ENCODE data around the gene SSBP4.
A peak's percentile ranks its signal among the peaks of the same experiment; 100 is the strongest.

The SSBP4 gene

GRCh38 chr19:18423258-18424020, 4.2 kb downstream of the SSBP4 start:
- H3K27ac Mint-ChIP-seq: no peak overlapping the region
- H3K27me3 Mint-ChIP-seq: peaks cover 2% of the 10 kb centered on the region
- no peaks in the 10 kb centered on the region for H3K36me3 Mint-ChIP-seq (ENCODE audit: low read depth)
- H3K4me1 Mint-ChIP-seq (ENCODE audit: low read depth): peaks cover 52% of the 10 kb centered on the region
- H3K9me3 Mint-ChIP-seq: no peaks in the 10 kb centered on the region
- H3K4me3 Mint-ChIP-seq: no peak overlapping the region

- peaks cover 46% of the 10 kb centered on the region for H3K4me1 Mint-ChIP-seq (ENCODE audit: low read depth)
- no peaks in the 10 kb centered on the region for H3K9me3 Mint-ChIP-seq
- H3K27me3 Mint-ChIP-seq: no peaks in the 10 kb centered on the region
- H3K4me3 Mint-ChIP-seq: peak overlapping the region; percentile 5
- H3K36me3 Mint-ChIP-seq (ENCODE audit: low read depth): no peaks in the 10 kb centered on the region
- H3K27ac Mint-ChIP-seq: peak overlapping the region; percentile 26
Measured at GRCh38 chr19:18424122-18424889, 5.1 kb downstream of the SSBP4 start.

- Mint-ChIP-seq H3K9me3 (no peaks in the 10 kb centered on the region), H3K4me1 (ENCODE audit: low read depth) (peaks cover 53% of the 10 kb centered on the region), H3K27me3 (no peaks in the 10 kb centered on the region), H3K27ac (no peak overlapping the region), H3K4me3 (no peak overlapping the region), H3K36me3 (ENCODE audit: low read depth) (no peaks in the 10 kb centered on the region)
Measured at GRCh38 chr19:18424890-18425514, 5.8 kb downstream of the SSBP4 start.

GRCh38 chr19:18425515-18426415, 6.6 kb downstream of the SSBP4 start:
- H3K4me1 Mint-ChIP-seq (ENCODE audit: low read depth): peaks cover 52% of the 10 kb centered on the region
- no peaks in the 10 kb centered on the region for H3K36me3 Mint-ChIP-seq (ENCODE audit: low read depth)
- H3K4me3 Mint-ChIP-seq: no peak overlapping the region
- H3K27me3 Mint-ChIP-seq: no peaks in the 10 kb centered on the region
- H3K27ac Mint-ChIP-seq: peak overlapping the region; percentile 3
- no peaks in the 10 kb centered on the region for H3K9me3 Mint-ChIP-seq

- no peak overlapping the region for H3K27ac Mint-ChIP-seq
- H3K27me3 Mint-ChIP-seq: no peaks in the 10 kb centered on the region
- no peak overlapping the region for H3K4me3 Mint-ChIP-seq
Measured at GRCh38 chr19:18426416-18426767, 7.2 kb downstream of the SSBP4 start.

GRCh38 chr19:18427080-18427742, 8.0 kb downstream of the SSBP4 start:
- Mint-ChIP-seq H3K27ac (no peak overlapping the region), H3K36me3 (ENCODE audit: low read depth) (no peaks in the 10 kb centered on the region), H3K27me3 (no peaks in the 10 kb centered on the region), H3K4me1 (ENCODE audit: low read depth) (peaks cover 40% of the 10 kb centered on the region), H3K9me3 (no peaks in the 10 kb centered on the region), H3K4me3 (no peak overlapping the region)

More at GRCh38 chr19:18426416-18426767, 7.2 kb downstream of the SSBP4 start:
- Mint-ChIP-seq H3K36me3 (ENCODE audit: low read depth) (no peaks in the 10 kb centered on the region), H3K4me1 (ENCODE audit: low read depth) (peaks cover 45% of the 10 kb centered on the region), H3K9me3 (no peaks in the 10 kb centered on the region)

GRCh38 chr19:18427743-18428113, 8.5 kb downstream of the SSBP4 start:
- Mint-ChIP-seq H3K4me3 (no peak overlapping the region), H3K27me3 (no peaks in the 10 kb centered on the region), H3K27ac (no peak overlapping the region), H3K36me3 (ENCODE audit: low read depth) (no peaks in the 10 kb centered on the region), H3K4me1 (ENCODE audit: low read depth) (peaks cover 38% of the 10 kb centered on the region), H3K9me3 (no peaks in the 10 kb centered on the region)

- no peaks in the 10 kb centered on the region for H3K27me3 Mint-ChIP-seq
- no peak overlapping the region for H3K4me3 Mint-ChIP-seq
- H3K9me3 Mint-ChIP-seq: no peaks in the 10 kb centered on the region
- peaks cover 34% of the 10 kb centered on the region for H3K4me1 Mint-ChIP-seq (ENCODE audit: low read depth)
- H3K36me3 Mint-ChIP-seq (ENCODE audit: low read depth): no peaks in the 10 kb centered on the region
- H3K27ac Mint-ChIP-seq: no peak overlapping the region
Measured at GRCh38 chr19:18428173-18428786, 9.1 kb downstream of the SSBP4 start.

- peaks cover 28% of the 10 kb centered on the region for H3K4me1 Mint-ChIP-seq (ENCODE audit: low read depth)
- no peaks in the 10 kb centered on the region for H3K27me3 Mint-ChIP-seq
- no peak overlapping the region for H3K27ac Mint-ChIP-seq
- no peaks in the 10 kb centered on the region for H3K9me3 Mint-ChIP-seq
- H3K36me3 Mint-ChIP-seq (ENCODE audit: low read depth): no peaks in the 10 kb centered on the region
- no peak overlapping the region for H3K4me3 Mint-ChIP-seq
Measured at GRCh38 chr19:18428787-18429674, 9.8 kb downstream of the SSBP4 start.

GRCh38 chr19:18429717-18430416, 10.7 kb downstream of the SSBP4 start:
- H3K36me3 Mint-ChIP-seq (ENCODE audit: low read depth): no peaks in the 10 kb centered on the region
- H3K27ac Mint-ChIP-seq: no peak overlapping the region

GRCh38 chr19:18430417-18431144, 11.4 kb downstream of the SSBP4 start:
- no peaks in the 10 kb centered on the region for H3K9me3 Mint-ChIP-seq
- no peak overlapping the region for H3K27ac Mint-ChIP-seq
- no peaks in the 10 kb centered on the region for H3K27me3 Mint-ChIP-seq
- no peaks in the 10 kb centered on the region for H3K36me3 Mint-ChIP-seq (ENCODE audit: low read depth)
- H3K4me3 Mint-ChIP-seq: peak overlapping the region; percentile 37
- peaks cover 26% of the 10 kb centered on the region for H3K4me1 Mint-ChIP-seq (ENCODE audit: low read depth)

More at GRCh38 chr19:18429717-18430416, 10.7 kb downstream of the SSBP4 start:
- peak overlapping the region; percentile 52 for H3K4me3 Mint-ChIP-seq
- H3K4me1 Mint-ChIP-seq (ENCODE audit: low read depth): peaks cover 26% of the 10 kb centered on the region
- H3K27me3 Mint-ChIP-seq: no peaks in the 10 kb centered on the region
- no peaks in the 10 kb centered on the region for H3K9me3 Mint-ChIP-seq

Data from stimulated activated naive CD8-positive, alpha-beta T cell treated with anti-CD3 and anti-CD28 coated beads, Interleukin-15, Interleukin-2, amounts not matched to agents 100 ng/mL and 50 ng/mL, for 24 hours (primary cell).